Mesendoderm (in vitro differentiated cells): ENCODE data around the gene TMC8.

Experiments
- DNase-seq: peaks from one replicate; pipeline ENCODE4 v3.0.0; 2013
- H2AK5ac ChIP-seq: 2 replicates; pipeline ENCODE4 v1.6.1; 2013; ENCODE audit warnings: low read length, inconsistent platforms
- H2BK120ac ChIP-seq: 2 replicates; pipeline ENCODE4 v1.6.1; 2013; ENCODE audit warnings: low read depth, mild to moderate bottlenecking, low read length, moderate library complexity, mixed read lengths
- H2BK15ac ChIP-seq: replicated peaks from 2 replicates; pipeline ENCODE4 v1.6.1; 2013; ENCODE audit warnings: low read depth, mild to moderate bottlenecking, moderate library complexity
- H2BK5ac ChIP-seq: 2 replicates; pipeline ENCODE4 v1.6.1; 2013; ENCODE audit warnings: low read length, inconsistent platforms
- H3K18ac ChIP-seq: 2 replicates; pipeline ENCODE4 v1.6.1; 2013; ENCODE audit warnings: mild to moderate bottlenecking, low read length, mixed read lengths
- H3K23ac ChIP-seq: one replicate; pipeline ENCODE4 v1.6.1; 2013; ENCODE audit warnings: low read length
- H3K27ac ChIP-seq: 2 replicates; pipeline ENCODE4 v1.5.1; 2013; ENCODE audit warnings: low read depth, mild to moderate bottlenecking, inconsistent platforms, low read length, moderate library complexity
- H3K27me3 ChIP-seq: 2 replicates; pipeline ENCODE4 v1.6.1; 2013; ENCODE audit warnings: low read length, control low read depth, mild to moderate bottlenecking, inconsistent platforms; ENCODE audit not compliant: insufficient read depth, poor library complexity
- H3K36me3 ChIP-seq: 2 replicates; pipeline ENCODE4 v1.6.1; 2013; ENCODE audit warnings: low read length, inconsistent platforms; ENCODE audit not compliant: control insufficient read depth, insufficient read depth
- H3K4ac ChIP-seq: one replicate; pipeline ENCODE4 v1.6.1; 2013; ENCODE audit warnings: low read depth, mild to moderate bottlenecking, low read length, moderate library complexity
- H3K4me1 ChIP-seq: 2 replicates; pipeline ENCODE4 v1.6.1; 2013; ENCODE audit warnings: low read depth, low read length, inconsistent platforms; ENCODE audit not compliant: control insufficient read depth
- H3K4me2 ChIP-seq: 2 replicates; pipeline ENCODE4 v1.6.1; 2013; ENCODE audit warnings: low read length
- H3K4me3 ChIP-seq: 2 replicates; pipeline ENCODE4 v1.5.1; 2013; ENCODE audit warnings: mild to moderate bottlenecking, low read length
- H3K56ac ChIP-seq: one replicate; pipeline ENCODE4 v1.6.1; 2013; ENCODE audit warnings: low read length
- H3K79me1 ChIP-seq: 2 replicates; pipeline ENCODE4 v1.6.1; 2013; ENCODE audit warnings: low read length, inconsistent platforms
- H3K79me2 ChIP-seq: 2 replicates; pipeline ENCODE4 v1.6.1; 2013; ENCODE audit warnings: mild to moderate bottlenecking, low read length; ENCODE audit not compliant: control insufficient read depth, insufficient read depth
- H3K9ac ChIP-seq: 2 replicates; pipeline ENCODE4 v1.6.1; 2013; ENCODE audit warnings: low read length, inconsistent platforms
- H4K5ac ChIP-seq: one replicate; pipeline ENCODE4 v1.6.1; 2013; ENCODE audit warnings: low read length
- H4K8ac ChIP-seq: one replicate; pipeline ENCODE4 v1.6.1; 2013; ENCODE audit warnings: low read depth, mild to moderate bottlenecking, control low read depth, low read length, moderate library complexity
- WGBS: extraction: QIAGEN DNeasy Blood & Tissue Kit; methylation state at CpG from one replicate; pipeline ENCODE4 v1.1.7; 2013; ENCODE audit warnings: low lambda C conversion rate, missing lambda C conversion rate; ENCODE audit not compliant: insufficient coverage; ENCODE audit errors: extremely low coverage; 5-methylcytosine and 5-hydroxymethylcytosine counted together

Gene TMC8

DNA sequence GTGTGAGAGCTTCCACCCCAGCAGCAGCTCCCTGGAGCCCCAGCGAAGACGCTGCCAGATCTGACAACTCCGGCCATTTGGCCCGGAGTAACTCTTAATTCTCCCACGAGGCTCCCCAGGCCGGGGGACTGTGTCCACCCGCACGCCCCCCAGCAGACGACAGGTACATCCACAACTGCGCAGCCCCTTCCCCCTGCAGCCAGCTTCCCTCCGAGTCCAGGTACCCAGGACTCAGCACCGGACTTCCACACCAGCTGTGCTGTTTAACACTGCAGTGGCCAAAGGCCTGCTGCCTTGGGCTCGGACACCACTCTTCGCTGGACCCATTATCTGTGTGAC, 45.0 kb downstream of the TMC8 start:
- H3K4me3 ChIP-seq: no peak overlapping the region
- H2AK5ac ChIP-seq: no peak overlapping the region
- no peak overlapping the region for H4K8ac ChIP-seq
- no peak overlapping the region for H2BK5ac ChIP-seq
- no peak overlapping the region for H3K9ac ChIP-seq
- no peak overlapping the region for H4K5ac ChIP-seq
- H3K4me2 ChIP-seq: no peak overlapping the region
- H3K4me1 ChIP-seq: peaks cover 2% of the 10 kb centered on the region
- no peak overlapping the region for H3K23ac ChIP-seq
- WGBS: no CpG with 5 or more reads among the region's 14 CpGs
- no peak overlapping the region for H3K4ac ChIP-seq
- H3K18ac ChIP-seq: no peak overlapping the region
- no peak overlapping the region for H2BK15ac ChIP-seq
- no peak overlapping the region for H2BK120ac ChIP-seq
- H3K27me3 ChIP-seq: no peaks in the 10 kb centered on the region
- no peaks in the 10 kb centered on the region for H3K79me2 ChIP-seq
- no peak for DNase-seq
- H3K36me3 ChIP-seq: peaks cover 21% of the 10 kb centered on the region
- H3K27ac ChIP-seq: no peak overlapping the region
- H3K56ac ChIP-seq: no peak overlapping the region
- H3K79me1 ChIP-seq: no peaks in the 10 kb centered on the region

DNA sequence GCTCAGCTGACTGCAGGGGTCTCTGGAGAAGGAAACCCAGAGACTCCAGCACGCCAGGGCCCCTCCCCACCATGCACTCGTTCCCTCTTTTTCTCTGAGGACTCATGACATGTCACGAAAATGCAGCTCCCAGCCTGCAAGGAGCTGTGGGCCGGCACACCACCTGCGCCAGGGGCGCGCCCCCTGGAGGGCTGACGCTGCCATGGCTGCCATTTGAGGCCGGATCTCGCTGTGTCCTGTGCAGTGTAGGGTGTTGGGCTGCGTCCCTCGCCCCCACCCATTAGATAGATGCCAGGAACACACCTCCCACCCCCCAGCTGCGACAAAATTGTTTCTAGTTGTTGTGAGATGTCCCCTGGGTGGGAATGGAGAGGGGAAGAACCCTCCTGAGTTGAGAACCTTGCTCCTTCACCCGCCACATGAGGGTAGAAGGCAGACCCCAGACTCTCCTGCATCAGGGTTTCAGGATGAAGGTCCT, 46.0 kb downstream of the TMC8 start:
- no peaks in the 10 kb centered on the region for H3K79me2 ChIP-seq
- no peak overlapping the region for H3K4me2 ChIP-seq
- H4K5ac ChIP-seq: no peak overlapping the region
- no peak overlapping the region for H2BK5ac ChIP-seq
- no peak overlapping the region for H2AK5ac ChIP-seq
- H4K8ac ChIP-seq: no peak overlapping the region
- no peak overlapping the region for H3K4ac ChIP-seq
- H3K36me3 ChIP-seq: peaks cover 21% of the 10 kb centered on the region
- DNase-seq: peak; percentile 79
- H3K18ac ChIP-seq: no peak overlapping the region
- no CpG with 5 or more reads among the region's 14 CpGs for WGBS
- H2BK15ac ChIP-seq: no peak overlapping the region
- no peak overlapping the region for H3K4me3 ChIP-seq
- no peak overlapping the region for H3K9ac ChIP-seq
- H3K23ac ChIP-seq: no peak overlapping the region
- peaks cover 2% of the 10 kb centered on the region for H3K4me1 ChIP-seq
- no peak overlapping the region for H3K56ac ChIP-seq
- H3K27ac ChIP-seq: no peak overlapping the region
- no peaks in the 10 kb centered on the region for H3K27me3 ChIP-seq
- H3K79me1 ChIP-seq: no peaks in the 10 kb centered on the region
- H2BK120ac ChIP-seq: no peak overlapping the region

DNA sequence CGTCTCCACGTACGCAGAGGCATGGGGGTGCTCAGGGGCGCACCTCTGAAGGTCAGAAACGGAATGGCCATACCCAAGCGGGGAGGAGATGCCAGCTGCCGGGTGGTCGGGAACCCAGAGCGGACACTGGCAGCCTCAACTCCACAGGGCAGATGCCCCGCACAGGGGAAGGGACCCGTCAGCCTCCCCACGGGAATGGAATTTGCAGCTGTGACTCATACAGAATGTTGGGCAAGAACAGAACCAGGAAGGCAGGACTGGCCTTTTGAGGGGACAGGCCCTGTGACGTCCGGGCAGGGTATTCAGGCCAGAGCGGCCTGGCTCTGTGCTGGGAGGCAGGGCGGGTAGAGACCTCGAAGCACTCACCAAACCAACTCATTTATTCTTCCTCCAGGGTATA, 48.8 kb downstream of the TMC8 start:
- Histone ChIP-seq H3K27me3 (no peaks in the 10 kb centered on the region), H3K4me2 (no peak overlapping the region), H3K36me3 (peaks cover 23% of the 10 kb centered on the region), H3K18ac (no peak overlapping the region), H2BK5ac (no peak overlapping the region), H2BK15ac (no peak overlapping the region), H3K4me3 (no peak overlapping the region), H3K79me1 (peaks cover 4% of the 10 kb centered on the region), H4K5ac (no peak overlapping the region), H3K56ac (no peak overlapping the region), H3K23ac (no peak overlapping the region), H3K27ac (no peak overlapping the region), H4K8ac (no peak overlapping the region), H3K79me2 (peaks cover 7% of the 10 kb centered on the region), H2BK120ac (no peak overlapping the region), H3K4me1 (no peaks in the 10 kb centered on the region), H3K9ac (no peak overlapping the region), H3K4ac (no peak overlapping the region), H2AK5ac (no peak overlapping the region)
- no peak for DNase-seq
- WGBS: no CpG with 5 or more reads among the region's 17 CpGs

DNA sequence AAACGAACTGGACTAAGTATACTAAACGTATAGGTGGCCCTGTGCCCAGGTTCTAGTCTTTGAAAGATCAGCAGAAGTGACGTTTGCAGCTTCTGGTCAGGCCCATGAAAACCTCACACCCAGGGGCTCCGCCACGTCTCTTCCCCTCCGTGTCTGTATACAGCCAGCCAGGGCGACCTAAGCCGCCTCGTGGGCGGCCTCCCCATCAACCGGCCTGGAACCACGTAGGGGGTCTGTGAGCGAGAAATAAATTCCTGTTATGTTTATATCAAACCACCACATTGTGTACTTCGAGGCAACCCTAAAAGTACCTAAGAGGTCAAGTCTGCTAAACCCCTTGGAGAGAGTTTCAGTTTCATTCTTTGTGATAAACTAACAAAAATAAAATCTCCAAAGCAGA, 49.5 kb downstream of the TMC8 start:
- H2AK5ac ChIP-seq: no peak overlapping the region
- no peak for DNase-seq
- no peak overlapping the region for H3K4ac ChIP-seq
- no CpG with 5 or more reads among the region's 14 CpGs for WGBS
- no peak overlapping the region for H3K23ac ChIP-seq
- H3K27ac ChIP-seq: no peak overlapping the region
- H3K79me1 ChIP-seq: peaks cover 10% of the 10 kb centered on the region
- H4K5ac ChIP-seq: no peak overlapping the region
- H3K9ac ChIP-seq: no peak overlapping the region
- H3K27me3 ChIP-seq: no peaks in the 10 kb centered on the region
- no peak overlapping the region for H3K18ac ChIP-seq
- peaks cover 14% of the 10 kb centered on the region for H3K79me2 ChIP-seq
- H3K56ac ChIP-seq: no peak overlapping the region
- no peak overlapping the region for H2BK120ac ChIP-seq
- H2BK5ac ChIP-seq: no peak overlapping the region
- H3K36me3 ChIP-seq: peaks cover 26% of the 10 kb centered on the region
- no peak overlapping the region for H4K8ac ChIP-seq
- H3K4me3 ChIP-seq: no peak overlapping the region
- peaks cover 3% of the 10 kb centered on the region for H3K4me1 ChIP-seq
- H3K4me2 ChIP-seq: no peak overlapping the region
- H2BK15ac ChIP-seq: no peak overlapping the region

- no peak overlapping the region for H4K8ac ChIP-seq
- H2AK5ac ChIP-seq: no peak overlapping the region
- H3K27ac ChIP-seq: no peak overlapping the region
- no peak overlapping the region for H2BK120ac ChIP-seq
- H3K4me3 ChIP-seq: no peak overlapping the region
- H3K4ac ChIP-seq: no peak overlapping the region
- no peak overlapping the region for H2BK5ac ChIP-seq
- WGBS: no CpG with 5 or more reads among the region's 2 CpGs
- H3K36me3 ChIP-seq: peaks cover 23% of the 10 kb centered on the region
- no peak for DNase-seq
- no peak overlapping the region for H3K9ac ChIP-seq
- H3K4me1 ChIP-seq: peaks cover 5% of the 10 kb centered on the region
- H2BK15ac ChIP-seq: no peak overlapping the region
- H3K27me3 ChIP-seq: no peaks in the 10 kb centered on the region
- peaks cover 18% of the 10 kb centered on the region for H3K79me2 ChIP-seq
- H4K5ac ChIP-seq: no peak overlapping the region
- peaks cover 13% of the 10 kb centered on the region for H3K79me1 ChIP-seq
- H3K23ac ChIP-seq: no peak overlapping the region
- H3K18ac ChIP-seq: no peak overlapping the region
- H3K56ac ChIP-seq: no peak overlapping the region
- no peak overlapping the region for H3K4me2 ChIP-seq
Observed at GRCh38 chr17:78180508-78180907, 49.9 kb downstream of the TMC8 start.

DNA sequence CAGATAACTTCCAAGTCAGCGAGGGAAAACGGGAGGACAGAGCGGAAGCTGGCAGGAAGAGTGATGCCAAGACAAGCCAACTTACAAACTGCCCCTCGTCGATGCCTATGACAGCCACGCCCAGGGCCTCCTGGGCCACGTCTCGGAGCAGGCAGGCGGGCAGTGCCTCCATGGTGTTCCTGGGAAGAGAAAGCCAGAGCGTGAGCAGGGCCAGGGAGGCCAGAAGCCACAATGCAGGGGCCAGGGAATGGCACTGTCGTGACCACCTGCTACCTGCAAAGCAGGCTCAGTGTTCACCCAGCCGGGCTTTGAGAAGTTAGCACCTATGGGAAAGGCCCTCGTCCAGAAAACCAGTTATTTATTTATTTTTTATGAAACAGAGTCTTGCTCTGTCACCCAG, 51.9 kb downstream of the TMC8 start:
- Histone ChIP-seq H3K18ac (no peak overlapping the region), H3K36me3 (peaks cover 22% of the 10 kb centered on the region), H4K5ac (no peak overlapping the region), H2AK5ac (no peak overlapping the region), H3K23ac (no peak overlapping the region), H3K27ac (no peak overlapping the region), H3K4me1 (peaks cover 7% of the 10 kb centered on the region), H3K4ac (no peak overlapping the region), H4K8ac (no peak overlapping the region), H3K4me3 (no peak overlapping the region), H3K79me1 (peaks cover 17% of the 10 kb centered on the region), H3K4me2 (no peak overlapping the region), H3K56ac (no peak overlapping the region), H3K9ac (no peak overlapping the region), H2BK120ac (no peak overlapping the region), H3K27me3 (no peaks in the 10 kb centered on the region), H2BK5ac (no peak overlapping the region), H3K79me2 (peaks cover 27% of the 10 kb centered on the region), H2BK15ac (no peak overlapping the region)
- DNase-seq: no peak
- no CpG with 5 or more reads among the region's 13 CpGs for WGBS
